IMR-90 (cell line): ENCODE data around the gene BST1. TPM values are rescaled to one million over a fixed set of nuclear protein-coding genes. Genes with fewer than 3 reads are reported as not detected.

Experiments
- ATAC-seq: fragments of 200-7000 bp; cut with Tn5 transposase; 2 replicates; pipeline ENCODE4 v1.9.1; 2020; ENCODE audit warnings: low read depth, mild to moderate bottlenecking, moderate library complexity
- BruUV-seq: library from RNA; stranded (reverse); fragments of 400-500 nt; replicated peaks from 2 replicates; lab custom pipeline; 2021; lab: Mats Ljungman, UMichigan
- CTCF ChIA-PET: fragments of 300-600 bp; formaldehyde crosslinking; extraction: SDS; loops from one replicate; lab custom pipeline; 2021; ENCODE audit warnings: antibody characterized with exemption; lab: Yijun Ruan, JAX
- POLR2A ChIA-PET: fragments of 300-600 bp; sonication (Branson Sonifier 250); formaldehyde crosslinking; loops from one replicate; lab custom pipeline; 2022; ENCODE audit warnings: antibody characterized with exemption; ENCODE audit not compliant: unreplicated experiment; lab: Charles Lee
- DNase-seq: peaks from one replicate; pipeline ENCODE4 v3.0.0; 2013
- H2AFZ ChIP-seq: replicated peaks from 2 replicates; pipeline ENCODE3; 2013; ENCODE audit warnings: low read length, mild to moderate bottlenecking; ENCODE audit not compliant: poor library complexity
- H2AK5ac ChIP-seq: 2 replicates; pipeline ENCODE4 v1.6.1; 2013; ENCODE audit warnings: low read depth, low read length, inconsistent platforms
- H2AK9ac ChIP-seq: replicated peaks from 2 replicates; pipeline ENCODE3; 2013; ENCODE audit warnings: mild to moderate bottlenecking, low read depth, low read length, moderate library complexity; ENCODE audit not compliant: poor library complexity
- H2BK120ac ChIP-seq: 2 replicates; pipeline ENCODE4 v1.6.1; 2013; ENCODE audit warnings: low read depth, low read length, inconsistent platforms
- H2BK15ac ChIP-seq: 3 replicates; pipeline ENCODE4 v1.6.1; 2013; ENCODE audit warnings: low read depth, low read length, inconsistent platforms
- H2BK20ac ChIP-seq: 2 replicates; pipeline ENCODE4 v1.6.1; 2013; ENCODE audit warnings: low read depth, mild to moderate bottlenecking, inconsistent platforms, low read length, moderate library complexity
- H2BK5ac ChIP-seq: 2 replicates; pipeline ENCODE4 v1.6.1; 2013; ENCODE audit warnings: mild to moderate bottlenecking, low read depth, low read length, inconsistent platforms; ENCODE audit not compliant: poor library complexity, severe bottlenecking
- H3K14ac ChIP-seq: replicated peaks from 2 replicates; pipeline ENCODE4 v1.6.1; 2013; ENCODE audit warnings: low read depth, low read length, inconsistent platforms
- H3K18ac ChIP-seq: 2 replicates; pipeline ENCODE4 v1.6.1; 2013; ENCODE audit warnings: low read depth, low read length, control low read depth
- H3K23ac ChIP-seq: 2 replicates; pipeline ENCODE4 v1.6.1; 2013; ENCODE audit warnings: low read depth, low read length, inconsistent platforms
- H3K27ac ChIP-seq: 2 replicates; pipeline ENCODE4 v1.5.1; 2013; ENCODE audit warnings: mild to moderate bottlenecking, control low read depth, low read length; ENCODE audit not compliant: insufficient read depth
- H3K27me3 ChIP-seq: 2 replicates; pipeline ENCODE4 v1.6.1; 2013; ENCODE audit warnings: low read length; ENCODE audit not compliant: control insufficient read depth, insufficient read depth
- H3K36me3 ChIP-seq: 2 replicates; pipeline ENCODE4 v1.6.1; 2013; ENCODE audit warnings: low read length, mixed read lengths; ENCODE audit not compliant: control insufficient read depth, insufficient read depth
- H3K4ac ChIP-seq: 2 replicates; pipeline ENCODE4 v1.6.1; 2013; ENCODE audit warnings: low read depth, low read length, inconsistent platforms
- H3K4me1 ChIP-seq: 2 replicates; pipeline ENCODE4 v1.6.1; 2013; ENCODE audit warnings: low read length, mixed read lengths; ENCODE audit not compliant: control insufficient read depth, insufficient read depth
- H3K4me2 ChIP-seq: 2 replicates; pipeline ENCODE4 v1.6.1; 2013; ENCODE audit warnings: low read depth, mild to moderate bottlenecking, control low read depth, low read length, moderate library complexity
- H3K4me3 ChIP-seq: 2 replicates; pipeline ENCODE4 v1.5.1; 2013; ENCODE audit warnings: low read depth, mild to moderate bottlenecking, control low read depth, low read length, moderate library complexity; ENCODE audit not compliant: insufficient read depth
- H3K56ac ChIP-seq: 2 replicates; pipeline ENCODE4 v1.6.1; 2013; ENCODE audit warnings: low read length, inconsistent platforms; ENCODE audit not compliant: insufficient read depth; ENCODE audit errors: extremely low read depth
- H3K79me1 ChIP-seq, 2 experiments: 2 replicates each; pipeline ENCODE4 v1.6.1; 2013; ENCODE audit warnings: low read length in 2 of 2, inconsistent platforms in 1 of 2, low read depth in 1 of 2
- H3K9ac ChIP-seq: 2 replicates; pipeline ENCODE4 v1.6.1; 2013; ENCODE audit warnings: low read depth, low read length, control low read depth
- H3K9me1 ChIP-seq: 2 replicates; pipeline ENCODE4 v1.6.1; 2013; ENCODE audit warnings: low read length, inconsistent platforms; ENCODE audit not compliant: insufficient read depth
- H3K9me3 ChIP-seq: 2 replicates; pipeline ENCODE4 v1.6.1; 2013; ENCODE audit warnings: low read length; ENCODE audit not compliant: control insufficient read depth, insufficient read depth
- H4K20me1 ChIP-seq: 2 replicates; pipeline ENCODE4 v1.6.1; 2013; ENCODE audit warnings: low read length, inconsistent platforms; ENCODE audit not compliant: insufficient read depth
- H4K5ac ChIP-seq: 2 replicates; pipeline ENCODE4 v1.6.1; 2013; ENCODE audit warnings: mild to moderate bottlenecking, low read depth, low read length, control low read depth
- H4K8ac ChIP-seq, 2 experiments: 2 replicates each; pipeline ENCODE4 v1.6.1; 2013; ENCODE audit warnings: low read depth in 2 of 2, low read length in 2 of 2, control low read depth in 1 of 2, inconsistent platforms in 1 of 2
- H4K91ac ChIP-seq: 2 replicates; pipeline ENCODE4 v1.6.1; 2013; ENCODE audit warnings: low read depth, low read length, inconsistent platforms; ENCODE audit not compliant: insufficient read depth
- BHLHE40 ChIP-seq: fragments of 150-350 bp; IDR thresholded peaks from 2 replicates; pipeline ENCODE4 v1.6.1; 2016; ENCODE audit warnings: mild to moderate bottlenecking, low read depth, low read length
- MAZ ChIP-seq: IDR thresholded peaks from 2 replicates; pipeline ENCODE4 v1.6.1; 2012; ENCODE audit warnings: low read depth, mild to moderate bottlenecking, low read length, improper control_type of control experiment, moderate library complexity, borderline replicate concordance
- RFX5 ChIP-seq: IDR thresholded peaks from 2 replicates; pipeline ENCODE4 v1.8.0; 2012; ENCODE audit warnings: low read depth, mild to moderate bottlenecking, low read length, moderate library complexity
- WGBS, 2 experiments: methylation state at CpG; one replicate each; pipeline versions ENCODE4 v1.1.5 to v1.1.7; 2013; ENCODE audit warnings: missing lambda C conversion rate in 2 of 2; ENCODE audit not compliant: insufficient read length in 1 of 2; ENCODE audit errors: extremely low coverage in 2 of 2; 5-methylcytosine and 5-hydroxymethylcytosine counted together
- dilution Hi-C: fragments of 300-500 bp; cut with HindIII; formaldehyde crosslinking; loops from one replicate; pipeline ENCODE4 v1.14.3; 2018; ENCODE audit warnings: low sequenced_read_pairs; ENCODE audit not compliant: unreplicated experiment
- in situ Hi-C: fragments of 300-500 bp; cut with MboI; formaldehyde crosslinking; loops from 3 replicates; pipeline ENCODE4 v1.14.3; 2019; ENCODE audit warnings: low sequenced_read_pairs, inconsistent platforms, mixed read lengths
- intact Hi-C: fragments of 100-400 bp; cut with micrococcal nuclease; formaldehyde crosslinking; loops from 2 replicates; pipeline ENCODE4 v1.10.0; 2022
- polyA plus RNA-seq, 3 experiments: library from polyadenylated mRNA; depleted of rRNA; stranded (reverse); fragments of >200 nt; gene quantifications; 2 replicates each; pipeline ENCODE4 v1.2.3, GENCODE V29; 2012; ENCODE audit warnings: low replicate concordance in 1 of 3
- total RNA-seq: library from RNA; depleted of rRNA; stranded (reverse); fragments of >200 nt; gene quantifications from 2 replicates; pipeline ENCODE4 v1.2.3, GENCODE V29; 2012

Gene BST1
- total and polyA plus RNA-seq, 2 of the 4 experiments (the other 2 are of a cell fraction): 6.6 to 11.1 TPM

GRCh38 chr4:15735536-15735935, 32.7 kb downstream of the BST1 start:
- BruUV-seq: no TSS peak
- Histone ChIP-seq H3K36me3 (no peaks in the 10 kb centered on the region), H3K9me1 (no peaks in the 10 kb centered on the region), H3K79me1 (no peaks in the 10 kb centered on the region), H3K9me3 (no peaks in the 10 kb centered on the region), H3K4me3 (no peak overlapping the region), H3K27ac (no peak overlapping the region), H2AFZ (no peak overlapping the region), H4K20me1 (no peaks in the 10 kb centered on the region), H3K27me3 (peaks cover 5% of the 10 kb centered on the region), H4K91ac (no peak overlapping the region), H2BK120ac (no peak overlapping the region), H4K5ac (no peak overlapping the region), H2BK20ac (no peak overlapping the region), H3K4ac (no peak overlapping the region), H2AK5ac (no peak overlapping the region), H2BK5ac (no peak overlapping the region), H3K4me1 (no peaks in the 10 kb centered on the region), H3K9ac (no peak overlapping the region), H2BK15ac (no peak overlapping the region), H3K4me2 (no peak overlapping the region), H3K18ac (no peak overlapping the region), H3K23ac (no peak overlapping the region), H4K8ac (no peak overlapping the region), H3K56ac (no peak overlapping the region), H2AK9ac (no peak overlapping the region), H3K14ac (no peak overlapping the region)
- intact Hi-C loops (no loop called here), dilution Hi-C loops (no loop called here), in situ Hi-C loops (no loop called here)
- CTCF ChIA-PET: no interaction called here
- 58% methylated on average over 2 of the region's 6 CpGs; no CpG with 5 or more reads in 1 of the 2 experiments for WGBS, 2 experiments
- TF ChIP-seq BHLHE40 (no peak), MAZ (no peak), RFX5 (no peak)
- POLR2A ChIA-PET: no interaction called here
- DNase-seq: no peak
- no peak for ATAC-seq
